ENCODE data around the gene BSDC1.

DNA sequence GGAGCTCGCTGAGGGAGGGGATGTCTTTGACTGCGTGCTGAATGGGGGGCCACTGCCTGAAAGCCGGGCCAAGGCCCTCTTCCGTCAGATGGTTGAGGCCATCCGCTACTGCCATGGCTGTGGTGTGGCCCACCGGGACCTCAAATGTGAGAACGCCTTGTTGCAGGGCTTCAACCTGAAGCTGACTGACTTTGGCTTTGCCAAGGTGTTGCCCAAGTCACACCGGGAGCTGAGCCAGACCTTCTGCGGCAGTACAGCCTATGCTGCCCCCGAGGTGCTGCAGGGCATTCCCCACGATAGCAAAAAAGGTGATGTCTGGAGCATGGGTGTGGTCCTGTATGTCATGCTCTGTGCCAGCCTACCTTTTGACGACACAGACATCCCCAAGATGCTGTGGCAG, 30.5 kb downstream of the BSDC1 start:
- TF ChIP-seq CTCF (IDR thresholded peaks at IDR 0.05) (no peak), ZFX (IDR thresholded peaks at IDR 0.05; ENCODE audit: borderline replicate concordance) (no peak)

Measured in 22Rv1 (cell line).